GM20431 (cell line): ENCODE data around the gene METTL15.
"Not testable (repeated sequence)": the region's sequence is repeated elsewhere in the genome, so short reads cannot be mapped to it uniquely, and the experiment has no call there.

ENCODE experiments used
- in situ Hi-C: fragments of 300-500 bp; cut with MseI, MboI; formaldehyde crosslinking; loops from one replicate; pipeline ENCODE4 v1.15.0; 2020; ENCODE audit warnings: low sequenced_read_pairs; ENCODE audit not compliant: unreplicated experiment

Gene METTL15

DNA sequence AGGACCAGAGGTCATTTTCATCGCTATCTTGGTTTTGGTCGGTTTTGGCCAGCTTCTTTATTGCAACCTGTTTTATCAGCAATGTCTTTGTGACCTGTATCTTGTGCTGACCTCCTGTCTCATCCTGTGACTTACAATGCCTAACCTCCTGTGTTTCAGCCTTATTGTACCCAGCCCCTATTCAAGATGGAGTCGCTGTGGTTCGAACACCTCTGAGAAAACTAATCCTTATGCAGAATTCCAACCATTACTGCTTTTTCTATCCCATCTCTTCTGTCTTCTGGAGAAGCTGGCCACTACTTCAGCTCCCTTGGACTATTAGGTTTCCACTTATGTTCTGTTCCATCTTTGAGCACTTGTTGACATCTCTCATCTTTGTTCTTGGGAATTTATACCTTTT lies 62.6 kb downstream of the METTL15 start:
- in situ Hi-C loops: no loop called here

DNA sequence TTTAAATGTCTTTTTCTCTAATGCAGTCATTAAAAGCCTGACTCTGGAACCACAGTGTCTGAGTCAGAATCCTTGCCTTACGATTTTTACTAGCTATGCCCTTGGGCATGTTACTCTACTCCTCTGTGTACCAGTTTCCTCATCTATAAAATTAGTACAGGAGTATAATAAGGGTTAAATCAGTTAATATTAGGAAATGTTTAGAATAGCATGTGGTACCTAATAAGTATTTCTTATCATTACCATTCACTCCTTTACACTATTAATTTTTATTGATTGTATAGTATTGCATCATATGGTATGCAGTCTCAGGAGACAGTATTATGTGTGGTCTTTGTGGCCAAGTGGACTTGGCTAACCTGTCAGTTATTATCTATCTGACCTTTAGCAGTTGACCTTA lies 68.2 kb downstream of the METTL15 start:
- in situ Hi-C loops: no loop called here

GRCh38 chr11:28195449-28195848 lies 87.3 kb downstream of the METTL15 start:
- in situ Hi-C loops: no loop called here

DNA sequence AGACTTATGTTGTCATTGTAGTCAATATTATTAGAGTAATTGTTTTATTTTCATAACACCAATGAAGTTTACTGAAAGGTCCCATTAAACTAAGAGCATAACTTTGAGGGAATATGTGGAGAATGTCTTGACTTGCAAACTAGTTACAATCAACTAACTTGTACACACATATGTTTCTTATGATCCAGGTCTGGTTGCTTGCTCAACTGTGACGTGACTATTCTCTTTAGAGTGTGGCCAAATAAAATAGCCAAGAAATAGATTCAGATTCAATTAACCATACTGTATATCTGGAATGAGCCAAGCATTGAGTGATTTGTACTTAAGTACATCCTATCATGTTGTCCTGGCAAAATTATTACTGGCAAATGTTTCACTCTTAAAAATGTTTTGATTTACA lies 101.7 kb downstream of the METTL15 start:
- in situ Hi-C loops: no loop called here

GRCh38 chr11:28222063-28222462 lies 113.9 kb downstream of the METTL15 start:
- in situ Hi-C loops: not testable (repeated sequence)

DNA sequence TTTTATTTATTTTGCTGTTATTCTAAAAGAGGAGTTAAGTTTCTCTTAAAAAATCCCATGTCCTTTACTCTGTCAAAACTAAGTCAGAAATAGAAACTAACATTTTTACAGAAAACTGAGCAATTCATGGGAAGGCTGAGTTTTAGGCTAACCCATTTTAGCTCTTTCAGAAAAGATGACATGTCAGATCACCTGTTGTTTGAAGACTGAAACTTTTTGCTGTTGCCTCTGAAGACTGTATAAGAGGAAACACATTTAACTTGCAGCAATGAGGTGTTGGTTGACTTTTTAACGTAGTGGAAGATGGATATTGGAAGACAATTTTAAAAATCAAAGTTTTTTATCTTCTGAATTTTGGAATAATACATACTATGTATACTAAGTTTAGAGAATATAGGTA lies 115.4 kb downstream of the METTL15 start:
- in situ Hi-C loops: no loop called here

- in situ Hi-C loops: no loop called here
Observed at GRCh38 chr11:28223994-28224393, 115.8 kb downstream of the METTL15 start.

- in situ Hi-C loops: no loop called here
Observed at GRCh38 chr11:28227460-28227859, 119.3 kb downstream of the METTL15 start.

- in situ Hi-C loops: no loop called here
Observed at GRCh38 chr11:28228196-28228895, 120.2 kb downstream of the METTL15 start.

GRCh38 chr11:28231475-28231874 lies 123.3 kb downstream of the METTL15 start:
- in situ Hi-C loops: no loop called here

DNA sequence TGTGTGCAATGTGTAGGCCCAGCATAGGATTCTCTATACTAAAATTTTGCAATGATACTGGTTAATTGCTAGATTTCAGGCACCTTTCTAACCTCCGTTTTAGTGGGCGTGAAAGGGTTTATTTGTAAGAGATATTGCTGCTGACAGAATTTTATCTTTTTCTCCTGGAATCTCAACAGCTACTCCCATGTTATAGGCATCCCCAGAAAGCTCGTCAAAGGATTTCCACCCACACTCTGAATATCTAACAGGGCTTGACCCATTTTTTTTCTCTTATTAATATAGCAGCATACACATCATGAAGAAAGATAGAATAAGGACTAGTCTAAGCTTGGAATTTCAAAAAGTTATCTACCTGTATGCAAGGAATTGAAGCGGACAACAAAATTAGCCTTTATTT lies 124.5 kb downstream of the METTL15 start:
- in situ Hi-C loops: no loop called here

- in situ Hi-C loops: no loop called here
Observed at GRCh38 chr11:28241760-28242159, 133.6 kb downstream of the METTL15 start.

- in situ Hi-C loops: no loop called here
Observed at GRCh38 chr11:28242596-28242995, 134.4 kb downstream of the METTL15 start.

- in situ Hi-C loops: no loop called here
Observed at GRCh38 chr11:28243061-28243460, 134.9 kb downstream of the METTL15 start.

- in situ Hi-C loops: no loop called here
Observed at GRCh38 chr11:28243581-28243980, 135.4 kb downstream of the METTL15 start.

GRCh38 chr11:28245131-28245530 lies 136.9 kb downstream of the METTL15 start:
- in situ Hi-C loops: no loop called here

DNA sequence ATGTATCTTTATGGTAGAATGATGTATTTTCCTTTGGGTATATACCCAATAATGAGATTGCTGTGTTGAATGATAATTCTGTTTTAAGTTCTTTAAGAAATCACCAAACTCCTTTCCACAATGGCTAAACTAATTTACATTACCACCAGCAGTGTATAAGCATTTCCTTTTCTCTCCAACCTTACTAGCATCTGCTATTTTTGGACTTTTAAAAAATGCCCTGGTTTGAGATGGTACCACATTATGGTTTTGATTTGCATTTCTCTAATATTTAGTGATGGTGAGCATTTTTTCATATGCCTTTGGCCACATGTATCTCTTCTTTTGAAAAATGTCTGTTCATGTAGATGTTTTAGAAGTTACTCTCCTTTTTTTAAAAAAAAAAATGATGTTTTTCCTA lies 142.0 kb downstream of the METTL15 start:
- in situ Hi-C loops: no loop called here

GRCh38 chr11:28251257-28251656 lies 143.1 kb downstream of the METTL15 start:
- in situ Hi-C loops: no loop called here

DNA sequence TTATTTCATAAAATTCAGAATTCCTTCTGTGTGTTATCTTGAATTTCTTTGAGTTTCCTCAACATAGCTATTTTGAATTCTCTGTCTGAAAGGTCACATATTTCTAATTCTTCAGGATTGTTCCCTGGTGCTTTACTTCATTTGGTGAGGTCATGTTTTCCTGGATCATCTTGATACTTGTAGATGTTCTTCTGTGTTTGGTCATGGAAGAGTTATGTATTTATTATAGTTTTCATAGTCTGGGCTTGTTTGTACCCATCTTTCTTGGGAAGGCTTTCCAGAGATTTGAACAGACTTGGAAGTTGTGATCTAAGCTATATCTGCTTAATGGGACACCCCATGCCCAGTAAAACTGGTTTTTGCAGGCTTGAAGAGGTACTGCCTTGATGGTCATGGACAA lies 149.6 kb downstream of the METTL15 start:
- in situ Hi-C loops: no loop called here

- in situ Hi-C loops: no loop called here
Observed at GRCh38 chr11:28259177-28259843, 151.1 kb downstream of the METTL15 start.

DNA sequence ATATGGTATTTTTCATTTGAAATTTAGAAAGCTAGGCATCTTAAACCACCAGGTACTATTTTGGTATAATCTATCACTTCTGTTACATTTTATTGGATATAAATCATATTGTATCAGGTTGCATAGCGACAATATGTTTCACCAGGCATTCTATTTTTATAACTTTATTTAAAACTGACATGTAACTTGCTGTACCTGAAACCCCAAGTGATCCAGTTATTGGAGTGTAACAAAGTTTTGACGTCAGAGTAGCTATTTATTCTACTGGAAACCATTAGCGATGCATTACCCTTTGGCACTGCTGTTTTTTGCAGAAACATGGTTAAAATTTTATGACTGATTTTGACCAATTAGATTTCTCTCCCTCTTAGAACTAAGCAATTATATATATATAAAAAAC lies 160.7 kb downstream of the METTL15 start:
- in situ Hi-C loops: no loop called here

DNA sequence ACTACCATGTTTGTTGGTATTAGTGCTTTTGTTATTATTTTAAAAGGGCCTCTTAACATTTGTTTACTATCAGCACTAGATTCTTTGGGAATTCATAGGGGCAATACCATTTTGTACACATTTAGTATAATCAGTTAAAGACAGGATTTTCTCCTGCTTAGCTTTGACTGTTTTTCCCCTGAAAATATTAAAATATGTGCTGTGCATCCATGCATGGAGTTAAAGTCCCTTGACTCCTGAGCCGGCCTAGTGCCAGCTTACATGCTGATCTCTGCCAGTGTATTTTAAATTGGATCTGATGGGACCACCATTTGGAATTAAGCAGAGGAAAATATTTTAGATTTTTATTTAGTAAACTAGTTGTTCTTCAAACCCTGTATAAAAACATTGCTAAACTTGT lies 161.4 kb downstream of the METTL15 start:
- in situ Hi-C loops: no loop called here
